ENCODE data around the gene KDM1B. TPM values are rescaled to one million over a fixed set of nuclear protein-coding genes. Genes with fewer than 3 reads are reported as not detected.

KDM1B gene
- total and polyA plus RNA-seq, 2 donors (not counting 3 experiments of a cell fraction or from before 2014, with no cell fraction given): 3.0 to 10.8 TPM

DNA sequence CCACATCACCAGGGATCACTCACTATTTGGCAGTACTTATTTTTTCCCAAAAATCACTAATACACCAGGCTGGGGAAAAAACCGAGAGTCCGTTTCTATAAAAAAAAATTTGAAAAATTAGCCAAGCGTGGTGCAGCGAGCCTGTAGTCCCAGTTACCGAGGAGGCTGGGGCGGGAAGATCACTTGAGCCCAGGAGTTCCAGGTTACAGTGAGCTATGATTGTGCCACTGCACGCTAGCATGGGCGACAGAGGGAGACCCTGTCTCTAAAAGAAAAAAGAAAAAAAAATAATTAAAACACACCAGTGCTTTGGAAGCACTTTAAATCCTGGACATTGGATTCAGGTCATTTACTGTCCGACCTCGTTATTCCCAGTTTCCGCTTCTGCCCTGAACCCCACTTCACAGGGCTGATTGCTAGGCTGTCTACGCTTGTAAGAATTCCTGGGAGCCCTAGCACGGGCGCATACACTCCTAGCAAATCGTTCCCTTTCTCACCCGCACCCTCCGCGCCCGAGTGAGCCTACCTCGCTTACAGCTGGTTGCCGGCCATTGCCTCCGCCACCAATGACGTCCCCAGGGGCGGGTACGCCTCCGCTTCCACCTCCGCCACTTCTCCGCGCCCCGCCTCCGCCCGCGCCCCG, 594 bp upstream of the KDM1B start, which contains the start of gene TPMT:
TSS of gene TPMT (minus strand) at position 571 of the 643 bp plus-strand sequence. CDS start 5,950 bp downstream, outside the sequence.
- H3K4me1 ChIP-seq (ENCODE audit: control insufficient read depth, extremely low read depth, insufficient read depth, low read length): peaks cover 19% of the 10 kb centered on the region
- H3K36me3 ChIP-seq (ENCODE audit: control insufficient read depth in 2 of 2, extremely low read depth in 1 of 2, insufficient read depth in 2 of 2, low read length in 2 of 2): no peaks in the 10 kb centered on the region
- TF ChIP-seq, protein P1, sequence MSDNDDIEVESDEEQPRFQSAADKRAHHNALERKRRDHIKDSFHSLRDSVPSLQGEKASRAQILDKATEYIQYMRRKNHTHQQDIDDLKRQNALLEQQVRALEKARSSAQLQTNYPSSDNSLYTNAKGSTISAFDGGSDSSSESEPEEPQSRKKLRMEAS (IDR thresholded peaks at IDR 0.05; ENCODE audit: insufficient read depth, insufficient read length): no peak
- TF ChIP-seq POLR2A (IDR thresholded peaks at IDR 0.05; ENCODE audit: low read depth, low read length): peak; percentile 80
- peak within 1 kb of the TSS; percentile 91 to 95 (median 92) for H3K4me3 ChIP-seq (replicated peaks in 1 of 3; ENCODE audit: insufficient read depth in 1 of 3, low read depth in 1 of 3, low read length in 3 of 3)
- H3K9ac ChIP-seq (replicated peaks; ENCODE audit: extremely low read depth, insufficient read depth, low read length): peak within 1 kb of the TSS; percentile 90
- dilution Hi-C loops (cut with MboI; ENCODE audit: extremely low pct_ligation_motif_present, low sequenced_read_pairs) (no loop called here), intact Hi-C loops (cut with micrococcal nuclease) (loop anchor here (1.0 to 10.0 kb wide), 5 partner anchors 110 to 760 kb away; partner anchors contain the start of genes DEK, NUP153 and RNF144B)
- POLR2A ChIA-PET: interaction anchor here (0.7 kb wide), 1 partner anchor 555 kb away, joined by 3 read pairs; the partner anchor contains the start of gene FAM8A1
- CTCF ChIA-PET: interaction anchor here (1.0 kb wide), 1 partner anchor 231 kb away, joined by 3 read pairs; no protein-coding TSS in a partner anchor
- H3K79me2 ChIP-seq (ENCODE audit: control insufficient read depth, insufficient read depth, low read length): no peaks in the 10 kb centered on the region
- H3K4me2 ChIP-seq (ENCODE audit: insufficient read depth, low read length): peak within 1 kb of the TSS; percentile 80
- FAIRE-seq: peak; percentile 63
- BruUV-seq (replicated peaks): TSS peak; percentile 68
- no peaks in the 10 kb centered on the region for H4K20me1 ChIP-seq (replicated peaks; ENCODE audit: control insufficient read depth, extremely low read depth, insufficient read depth, low read length)
- no peaks in the 10 kb centered on the region for H3K9me3 ChIP-seq (replicated peaks; ENCODE audit: control insufficient read depth, insufficient read depth, low read length)
- H3K9me1 ChIP-seq (replicated peaks; ENCODE audit: control insufficient read depth, extremely low read depth, insufficient read depth, low read length): no peaks in the 10 kb centered on the region
- peak within 1 kb of the TSS; percentile 99 for H2AFZ ChIP-seq (ENCODE audit: low read depth, low read length)
- no peak for DNase-seq (ENCODE audit: low read depth, low spot score)
- H3K27ac ChIP-seq (ENCODE audit: insufficient read depth, low read depth, low read length): peak within 1 kb of the TSS; percentile 71
- H3K27me3 ChIP-seq (ENCODE audit: control insufficient read depth in 2 of 2, insufficient read depth in 2 of 2, low read length in 2 of 2): no peaks in the 10 kb centered on the region

DNA sequence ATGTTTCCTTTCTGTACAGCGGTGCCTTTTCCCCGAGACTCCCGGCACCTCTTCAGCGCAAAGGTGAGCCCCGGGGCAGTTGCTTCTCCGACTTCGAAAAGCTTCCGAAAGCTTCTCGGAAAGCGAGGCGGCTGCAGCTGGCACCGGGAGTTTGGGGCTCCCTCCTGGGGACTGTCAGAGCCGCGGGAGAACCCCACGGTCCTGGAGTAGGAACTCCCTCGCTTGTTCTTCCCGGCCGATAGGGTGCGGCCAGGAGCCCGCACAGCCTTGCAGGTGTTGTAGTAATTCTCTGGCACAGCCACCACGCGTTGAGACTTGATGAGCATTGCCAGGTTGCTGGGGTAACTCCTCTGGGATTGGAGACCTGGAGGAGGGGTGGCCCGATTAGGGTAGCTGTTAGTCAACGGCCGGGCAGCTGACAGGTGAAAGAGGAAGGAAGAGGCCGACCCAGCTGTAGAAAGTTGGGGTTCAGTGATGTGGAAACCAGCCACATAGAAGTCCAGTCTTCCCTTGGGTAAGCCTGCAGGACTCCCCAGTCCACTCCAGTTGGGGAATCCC, 721 bp downstream of the KDM1B start:
- dilution Hi-C loops (cut with MboI; ENCODE audit: extremely low pct_ligation_motif_present, low sequenced_read_pairs): no loop called here
- FAIRE-seq: no peak
- Histone ChIP-seq H3K27ac (ENCODE audit: insufficient read depth, low read depth, low read length) (peak overlapping the region; percentile 71), H2AFZ (ENCODE audit: low read depth, low read length) (peak overlapping the region; percentile 99), H3K4me1 (ENCODE audit: control insufficient read depth, extremely low read depth, insufficient read depth, low read length) (peaks cover 19% of the 10 kb centered on the region), H3K4me3 (replicated peaks in 1 of 3; ENCODE audit: insufficient read depth in 1 of 3, low read depth in 1 of 3, low read length in 3 of 3) (peak overlapping the region; percentile 71 to 92 (median 91)), H3K36me3 (ENCODE audit: control insufficient read depth in 2 of 2, extremely low read depth in 1 of 2, insufficient read depth in 2 of 2, low read length in 2 of 2) (no peaks in the 10 kb centered on the region), H3K27me3 (ENCODE audit: control insufficient read depth in 2 of 2, insufficient read depth in 2 of 2, low read length in 2 of 2) (no peaks in the 10 kb centered on the region), H4K20me1 (replicated peaks; ENCODE audit: control insufficient read depth, extremely low read depth, insufficient read depth, low read length) (no peaks in the 10 kb centered on the region), H3K4me2 (ENCODE audit: insufficient read depth, low read length) (peak overlapping the region; percentile 80), H3K79me2 (ENCODE audit: control insufficient read depth, insufficient read depth, low read length) (no peaks in the 10 kb centered on the region), H3K9me1 (replicated peaks; ENCODE audit: control insufficient read depth, extremely low read depth, insufficient read depth, low read length) (no peaks in the 10 kb centered on the region), H3K9me3 (replicated peaks; ENCODE audit: control insufficient read depth, insufficient read depth, low read length) (no peaks in the 10 kb centered on the region), H3K9ac (replicated peaks; ENCODE audit: extremely low read depth, insufficient read depth, low read length) (peak overlapping the region; percentile 77)
- POLR2A ChIA-PET: no interaction called here
- TSS peak; percentile 14 for BruUV-seq (replicated peaks)
- CTCF ChIA-PET: no interaction called here
- DNase-seq (ENCODE audit: low read depth, low spot score): peak; percentile 40
- TF ChIP-seq JUN (IDR thresholded peaks at IDR 0.05; ENCODE audit: borderline replicate concordance, insufficient read depth, insufficient read length, low read depth): no peak
- no peak for TF ChIP-seq POLR2A (IDR thresholded peaks at IDR 0.05; ENCODE audit: low read depth, low read length)
- TF ChIP-seq POLR2AphosphoS5 (IDR thresholded peaks at IDR 0.05; ENCODE audit: insufficient read depth, low read depth, low read length): no peak
- TF ChIP-seq, protein P2, sequence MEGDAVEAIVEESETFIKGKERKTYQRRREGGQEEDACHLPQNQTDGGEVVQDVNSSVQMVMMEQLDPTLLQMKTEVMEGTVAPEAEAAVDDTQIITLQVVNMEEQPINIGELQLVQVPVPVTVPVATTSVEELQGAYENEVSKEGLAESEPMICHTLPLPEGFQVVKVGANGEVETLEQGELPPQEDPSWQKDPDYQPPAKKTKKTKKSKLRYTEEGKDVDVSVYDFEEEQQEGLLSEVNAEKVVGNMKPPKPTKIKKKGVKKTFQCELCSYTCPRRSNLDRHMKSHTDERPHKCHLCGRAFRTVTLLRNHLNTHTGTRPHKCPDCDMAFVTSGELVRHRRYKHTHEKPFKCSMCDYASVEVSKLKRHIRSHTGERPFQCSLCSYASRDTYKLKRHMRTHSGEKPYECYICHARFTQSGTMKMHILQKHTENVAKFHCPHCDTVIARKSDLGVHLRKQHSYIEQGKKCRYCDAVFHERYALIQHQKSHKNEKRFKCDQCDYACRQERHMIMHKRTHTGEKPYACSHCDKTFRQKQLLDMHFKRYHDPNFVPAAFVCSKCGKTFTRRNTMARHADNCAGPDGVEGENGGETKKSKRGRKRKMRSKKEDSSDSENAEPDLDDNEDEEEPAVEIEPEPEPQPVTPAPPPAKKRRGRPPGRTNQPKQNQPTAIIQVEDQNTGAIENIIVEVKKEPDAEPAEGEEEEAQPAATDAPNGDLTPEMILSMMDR (IDR thresholded peaks at IDR 0.05; ENCODE audit: extremely low read depth in 1 of 2, insufficient read depth in 1 of 2, low read depth in 1 of 2, low read length in 2 of 2): peak in 1 of 2 donors; percentile 35
- intact Hi-C loops (cut with micrococcal nuclease): loop anchor here (1.0 to 10.0 kb wide), 5 partner anchors 108 to 762 kb away; partner anchors contain the start of genes DEK, NUP153 and RNF144B
